ENCODE data around the gene KIAA1755. TPM values are rescaled to one million over a fixed set of nuclear protein-coding genes. Genes with fewer than 3 reads are reported as not detected.
"Not testable (repeated sequence)": the region's sequence is repeated elsewhere in the genome, so short reads cannot be mapped to it uniquely, and the experiment has no call there.

Gene KIAA1755
- total RNA-seq, 2 experiments from 2014 or later, result not detected

DNA sequence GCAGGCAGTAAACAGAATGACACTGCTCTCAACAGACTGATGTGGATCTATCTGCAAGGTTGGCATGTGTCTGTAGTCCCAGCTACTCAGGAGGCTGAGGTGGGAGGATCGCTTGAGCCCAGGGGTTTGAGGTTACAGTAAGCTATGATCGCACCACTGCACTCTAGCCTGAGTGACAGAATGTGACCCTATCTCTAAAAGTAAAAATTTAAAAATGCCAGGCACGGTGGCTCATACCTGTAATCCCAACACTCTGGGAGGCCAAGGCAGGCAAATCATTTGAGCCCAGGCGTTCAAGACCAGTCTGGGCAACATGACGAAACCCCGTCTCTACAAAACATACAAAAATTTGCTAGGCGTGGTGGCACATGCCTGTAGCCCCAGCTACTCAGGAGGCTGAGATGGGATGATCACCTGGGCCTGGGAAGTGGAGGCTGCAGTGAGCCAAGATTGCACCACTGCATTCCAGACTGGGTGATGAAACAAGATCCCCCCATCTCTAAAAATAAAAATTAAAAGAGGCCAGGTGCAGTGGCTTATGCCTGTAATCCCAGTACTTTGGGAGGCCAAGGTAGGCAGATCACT, 23.6 kb upstream of the KIAA1755 start:
- H3K36me3 Mint-ChIP-seq; DNase-seq; POLR2A ChIA-PET; H3K27ac Mint-ChIP-seq; intact Hi-C loops (cut with micrococcal nuclease); H3K9me3 Mint-ChIP-seq; H3K4me1 Mint-ChIP-seq (ENCODE audit: low read depth); H3K27me3 Mint-ChIP-seq; H3K4me3 Mint-ChIP-seq; CTCF ChIA-PET: not testable (repeated sequence)

DNA sequence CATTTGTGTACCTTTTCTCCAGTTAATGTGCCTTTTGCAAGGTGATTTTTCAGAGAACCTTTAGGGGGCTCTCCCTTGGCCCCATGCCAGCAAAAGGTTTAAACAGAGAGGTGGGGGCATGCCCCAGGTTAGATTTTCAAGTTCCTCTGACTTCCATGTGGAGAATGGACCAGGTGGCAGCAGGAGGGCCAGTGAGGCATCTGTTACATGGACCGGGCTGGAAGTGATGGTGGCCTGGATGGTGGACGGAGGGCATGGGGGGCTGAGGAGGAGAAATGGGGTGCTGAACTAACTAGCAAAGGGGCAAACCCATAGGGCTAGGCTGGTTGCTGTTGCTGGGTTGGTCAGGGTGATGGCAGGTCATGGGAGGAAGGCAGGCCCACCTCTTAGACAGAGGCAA, 22.7 kb upstream of the KIAA1755 start:
- CTCF ChIA-PET, result no interaction called here
- intact Hi-C loops (cut with micrococcal nuclease), result no loop called here
- Mint-ChIP-seq H3K9me3 (no peaks in the 10 kb centered on the region), H3K4me3 (no peak overlapping the region), H3K4me1 (ENCODE audit: low read depth) (no peaks in the 10 kb centered on the region), H3K27me3 (peaks cover 9% of the 10 kb centered on the region), H3K36me3 (no peaks in the 10 kb centered on the region), H3K27ac (no peak overlapping the region)
- POLR2A ChIA-PET, result no interaction called here
- DNase-seq, result no peak

DNA sequence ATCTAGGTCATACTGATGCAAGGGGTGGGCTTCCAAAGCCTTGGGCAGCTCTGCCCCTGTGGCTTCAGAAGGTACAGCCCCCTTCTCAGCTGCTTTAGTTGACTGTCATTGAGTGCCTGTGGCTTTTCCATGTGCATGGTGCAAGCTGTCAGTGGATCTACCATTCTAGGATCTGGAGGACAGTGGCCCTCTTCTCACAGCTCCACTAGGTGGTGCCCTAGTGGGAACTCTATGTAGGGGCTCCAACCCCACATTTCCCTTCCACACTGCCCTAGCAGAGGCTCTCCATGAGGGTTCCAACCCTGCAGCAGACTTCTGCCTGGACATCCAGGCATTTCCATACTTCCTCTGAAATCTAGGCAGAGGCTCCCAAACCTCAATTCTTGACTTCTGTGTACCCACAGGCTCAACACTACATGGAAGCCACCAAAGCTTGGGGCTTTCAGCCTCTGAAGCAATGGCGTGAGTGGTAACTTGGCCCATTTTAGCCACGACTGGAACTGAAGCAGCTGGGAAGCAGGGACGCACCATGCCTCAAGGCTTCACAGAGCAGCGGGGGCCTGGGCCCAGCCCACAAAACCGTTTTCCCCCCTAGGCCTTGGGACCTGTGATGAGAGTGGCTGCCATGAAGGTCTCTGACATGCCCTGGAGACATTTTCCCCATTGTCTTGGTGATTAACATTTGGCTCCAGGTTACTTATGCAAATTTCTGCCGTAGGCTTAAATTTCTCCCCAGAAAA, 20.8 kb upstream of the KIAA1755 start:
- H3K36me3 Mint-ChIP-seq; DNase-seq; H3K27ac Mint-ChIP-seq; H3K4me3 Mint-ChIP-seq; POLR2A ChIA-PET; intact Hi-C loops (cut with micrococcal nuclease); H3K27me3 Mint-ChIP-seq; H3K4me1 Mint-ChIP-seq (ENCODE audit: low read depth); H3K9me3 Mint-ChIP-seq: not testable (repeated sequence)
- CTCF ChIA-PET, result interaction anchor here (0.9 kb wide), 1 partner anchor 43 kb away, joined by 3 read pairs; no protein-coding TSS in a partner anchor

DNA sequence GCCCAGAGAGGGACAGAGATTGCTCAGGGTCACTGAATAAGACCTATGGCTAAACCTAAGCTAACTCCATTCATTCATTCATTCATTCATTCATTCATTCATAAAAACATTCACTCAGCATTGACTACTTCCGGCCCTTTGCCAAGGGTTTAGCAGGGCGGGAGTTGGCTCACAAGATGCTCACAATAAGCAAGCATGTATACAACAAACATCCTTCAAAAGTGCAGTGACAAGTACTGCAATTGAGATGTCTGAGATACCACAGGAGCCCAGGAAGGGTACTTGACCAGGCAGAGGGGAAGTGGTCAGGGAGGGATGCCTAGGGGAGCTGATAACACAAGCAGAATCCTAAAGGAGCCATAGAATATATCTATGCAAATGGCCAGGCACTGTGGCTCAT, 18.2 kb upstream of the KIAA1755 start:
- CTCF ChIA-PET, result no interaction called here
- DNase-seq, result no peak
- H3K4me1 Mint-ChIP-seq (ENCODE audit: low read depth), result peaks cover 2% of the 10 kb centered on the region
- no peaks in the 10 kb centered on the region for H3K36me3 Mint-ChIP-seq
- POLR2A ChIA-PET, result no interaction called here
- H3K27ac Mint-ChIP-seq, result no peak overlapping the region
- H3K27me3 Mint-ChIP-seq, result no peaks in the 10 kb centered on the region
- intact Hi-C loops (cut with micrococcal nuclease), result no loop called here
- H3K4me3 Mint-ChIP-seq, result no peak overlapping the region
- H3K9me3 Mint-ChIP-seq, result no peaks in the 10 kb centered on the region

DNA sequence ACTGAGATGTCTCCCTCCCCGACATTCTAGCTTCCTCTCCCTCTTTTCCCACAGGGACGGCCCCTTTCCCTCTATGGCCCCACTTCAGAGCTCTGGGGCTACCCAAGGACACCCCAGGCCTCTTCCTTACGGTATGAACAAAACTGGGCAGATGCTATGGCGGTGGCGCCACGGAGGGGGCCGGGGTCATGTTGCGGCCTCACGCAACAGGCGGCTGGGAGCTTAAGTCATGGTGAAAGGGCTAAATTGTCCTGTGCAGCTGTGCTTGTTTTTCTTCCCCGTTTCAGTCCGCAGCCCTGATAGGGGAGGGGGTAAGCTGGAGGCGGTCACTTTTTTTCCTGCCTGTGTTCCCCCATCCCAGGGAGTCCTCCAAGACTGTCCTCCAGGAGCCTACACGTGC, 17.6 kb upstream of the KIAA1755 start:
- Mint-ChIP-seq H3K36me3 (no peaks in the 10 kb centered on the region), H3K4me3 (no peak overlapping the region), H3K4me1 (ENCODE audit: low read depth) (peaks cover 2% of the 10 kb centered on the region), H3K9me3 (no peaks in the 10 kb centered on the region), H3K27me3 (no peaks in the 10 kb centered on the region), H3K27ac (no peak overlapping the region)
- ChIA-PET CTCF (no interaction called here), POLR2A (no interaction called here)
- intact Hi-C loops (cut with micrococcal nuclease), result no loop called here
- no peak for DNase-seq

DNA sequence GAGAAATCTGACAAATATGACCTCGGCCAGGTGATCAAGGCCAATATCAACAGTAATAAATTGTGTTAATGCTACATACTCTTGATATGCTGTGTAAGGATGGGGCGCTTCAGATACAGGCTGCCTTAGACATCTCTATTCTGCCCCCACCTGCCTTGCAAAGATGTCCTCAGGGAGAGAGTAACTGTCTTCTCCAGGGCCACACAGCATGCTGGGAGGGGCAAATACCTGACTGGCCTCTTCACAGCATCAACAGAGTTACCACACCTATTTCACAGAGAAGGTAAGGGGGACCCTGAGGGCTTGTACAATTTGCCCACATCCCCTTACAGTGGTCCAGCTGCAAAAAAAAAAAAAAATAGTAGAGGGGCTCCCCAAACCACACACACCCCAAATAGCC, 17.2 kb upstream of the KIAA1755 start:
- H3K36me3 Mint-ChIP-seq, result no peaks in the 10 kb centered on the region
- no peaks in the 10 kb centered on the region for H3K27me3 Mint-ChIP-seq
- intact Hi-C loops (cut with micrococcal nuclease), result no loop called here
- no peak overlapping the region for H3K27ac Mint-ChIP-seq
- no peak overlapping the region for H3K4me3 Mint-ChIP-seq
- CTCF ChIA-PET, result no interaction called here
- no peak for DNase-seq
- H3K9me3 Mint-ChIP-seq, result no peaks in the 10 kb centered on the region
- peaks cover 2% of the 10 kb centered on the region for H3K4me1 Mint-ChIP-seq (ENCODE audit: low read depth)
- POLR2A ChIA-PET, result no interaction called here

DNA sequence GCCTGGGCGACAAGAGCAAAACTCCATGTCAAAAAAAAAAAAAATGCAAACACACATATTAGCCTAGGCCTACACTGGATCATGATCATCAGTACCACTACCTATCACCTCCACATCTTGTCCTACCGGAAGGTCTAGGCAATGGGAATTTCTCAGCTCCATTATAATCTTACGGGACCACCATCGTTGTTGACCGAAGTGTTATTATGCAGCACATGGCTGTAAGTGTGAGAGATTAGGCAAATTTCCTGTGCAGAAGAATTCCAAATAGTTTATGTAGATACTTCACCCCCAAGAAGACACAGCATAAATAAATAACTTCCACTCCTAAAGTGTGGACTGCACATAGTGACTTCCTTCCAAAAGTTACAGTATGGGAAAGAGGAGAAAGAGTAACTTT, 16.8 kb upstream of the KIAA1755 start:
- no peaks in the 10 kb centered on the region for H3K36me3 Mint-ChIP-seq
- H3K4me3 Mint-ChIP-seq, result no peak overlapping the region
- peaks cover 2% of the 10 kb centered on the region for H3K4me1 Mint-ChIP-seq (ENCODE audit: low read depth)
- no peak overlapping the region for H3K27ac Mint-ChIP-seq
- POLR2A ChIA-PET, result no interaction called here
- DNase-seq, result no peak
- H3K27me3 Mint-ChIP-seq, result no peaks in the 10 kb centered on the region
- intact Hi-C loops (cut with micrococcal nuclease), result no loop called here
- CTCF ChIA-PET, result no interaction called here
- no peaks in the 10 kb centered on the region for H3K9me3 Mint-ChIP-seq

DNA sequence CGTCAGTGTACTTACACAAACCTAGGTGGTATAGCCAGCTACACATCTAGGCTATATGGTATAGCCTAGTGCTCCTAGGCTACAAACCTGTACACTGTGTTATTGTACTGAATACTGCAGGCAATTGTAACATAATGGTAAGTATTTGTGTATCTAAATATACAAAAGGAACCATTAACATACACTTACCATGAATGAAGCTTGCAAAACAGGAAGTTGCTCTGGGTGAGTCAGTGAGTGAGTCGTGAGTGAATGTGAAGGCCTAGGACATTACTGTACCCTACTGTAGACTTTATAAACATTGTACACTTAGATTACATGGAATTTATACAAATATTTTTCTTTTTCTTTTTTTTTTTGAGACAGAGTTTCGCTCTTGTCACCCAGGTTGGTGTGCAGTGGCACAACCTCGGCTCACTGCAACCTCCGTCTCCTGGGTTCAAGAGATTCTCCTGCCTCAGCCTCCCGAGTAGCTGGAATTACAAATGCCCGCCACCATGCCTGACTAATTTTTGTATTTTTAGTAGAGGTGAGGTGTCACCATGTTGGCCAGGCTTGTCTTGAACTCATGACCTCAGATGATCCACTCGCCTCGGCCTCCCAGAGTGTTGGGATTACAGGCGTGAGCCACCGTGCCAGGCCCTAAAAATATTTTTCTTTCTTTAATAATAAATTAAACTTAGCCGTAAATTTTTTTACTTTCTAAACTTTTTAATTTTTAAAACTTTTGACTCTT, 15.4 kb upstream of the KIAA1755 start:
- H3K27ac Mint-ChIP-seq, result no peak overlapping the region
- H3K4me1 Mint-ChIP-seq (ENCODE audit: low read depth), result peaks cover 2% of the 10 kb centered on the region
- no peaks in the 10 kb centered on the region for H3K9me3 Mint-ChIP-seq
- DNase-seq, result peak; percentile 13
- H3K27me3 Mint-ChIP-seq, result no peaks in the 10 kb centered on the region
- CTCF ChIA-PET, result interaction anchor here (0.7 kb wide), 1 partner anchor 55 kb away, joined by 3 read pairs; no protein-coding TSS in a partner anchor
- no peak overlapping the region for H3K4me3 Mint-ChIP-seq
- intact Hi-C loops (cut with micrococcal nuclease), result no loop called here
- H3K36me3 Mint-ChIP-seq, result no peaks in the 10 kb centered on the region
- POLR2A ChIA-PET, result interaction anchor here (0.6 kb wide), 1 partner anchor 734 kb away, joined by 3 read pairs; no protein-coding TSS in a partner anchor

DNA sequence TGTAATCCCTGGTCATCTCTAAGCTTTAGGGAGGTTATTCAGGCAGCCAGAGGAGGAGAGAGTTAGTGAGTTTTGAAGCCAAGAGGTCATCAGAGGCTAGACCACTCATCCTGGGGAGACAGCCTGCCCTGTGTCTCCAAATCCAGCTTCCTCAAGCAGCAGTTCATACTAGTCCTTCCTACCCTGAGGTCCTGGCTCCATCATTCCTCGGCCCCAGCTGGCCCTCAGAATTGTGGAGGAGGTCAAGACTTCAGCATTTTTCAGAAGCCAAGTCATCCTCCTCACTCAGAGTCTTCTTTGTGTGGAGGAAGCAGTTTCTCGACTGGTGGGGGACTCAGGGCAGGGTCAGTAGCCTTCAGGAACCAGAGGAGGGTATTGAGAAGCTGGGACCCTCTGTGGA, 12.4 kb upstream of the KIAA1755 start:
- Mint-ChIP-seq H3K36me3 (no peaks in the 10 kb centered on the region), H3K9me3 (no peaks in the 10 kb centered on the region)
- no peak for DNase-seq

DNA sequence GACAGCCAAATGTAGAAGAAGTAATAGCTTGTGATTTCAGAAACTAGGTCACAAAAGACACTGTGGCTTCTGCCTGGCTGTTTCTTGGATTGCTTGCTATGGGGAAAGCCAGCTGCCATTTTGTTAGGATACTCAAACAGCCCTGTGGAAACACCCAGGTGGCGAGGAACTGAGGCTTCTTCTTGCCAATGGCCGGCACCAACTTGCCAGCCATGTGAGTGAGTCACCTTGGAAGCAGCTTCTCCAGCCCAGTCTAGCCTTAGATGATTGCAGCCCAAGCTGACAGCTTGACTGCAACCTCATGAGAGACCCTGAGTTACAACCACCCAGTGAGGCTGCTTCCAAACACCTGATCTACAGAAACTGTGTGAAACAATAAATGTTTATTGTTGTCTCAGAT, 11.9 kb upstream of the KIAA1755 start:
- no peak for DNase-seq
- Mint-ChIP-seq H3K36me3 (no peaks in the 10 kb centered on the region), H3K27ac (no peak overlapping the region), H3K4me1 (ENCODE audit: low read depth) (peaks cover 2% of the 10 kb centered on the region), H3K27me3 (peaks cover 3% of the 10 kb centered on the region), H3K4me3 (no peak overlapping the region), H3K9me3 (no peaks in the 10 kb centered on the region)
- intact Hi-C loops (cut with micrococcal nuclease), result no loop called here
- POLR2A ChIA-PET, result no interaction called here
- CTCF ChIA-PET, result no interaction called here

More for the DNA sequence above, 12.4 kb upstream of the KIAA1755 start:
- intact Hi-C loops (cut with micrococcal nuclease), result no loop called here
- POLR2A ChIA-PET, result no interaction called here
- H3K4me1 Mint-ChIP-seq (ENCODE audit: low read depth), result peaks cover 2% of the 10 kb centered on the region
- CTCF ChIA-PET, result no interaction called here
- H3K4me3 Mint-ChIP-seq, result no peak overlapping the region
- H3K27ac Mint-ChIP-seq, result no peak overlapping the region
- peaks cover 3% of the 10 kb centered on the region for H3K27me3 Mint-ChIP-seq

DNA sequence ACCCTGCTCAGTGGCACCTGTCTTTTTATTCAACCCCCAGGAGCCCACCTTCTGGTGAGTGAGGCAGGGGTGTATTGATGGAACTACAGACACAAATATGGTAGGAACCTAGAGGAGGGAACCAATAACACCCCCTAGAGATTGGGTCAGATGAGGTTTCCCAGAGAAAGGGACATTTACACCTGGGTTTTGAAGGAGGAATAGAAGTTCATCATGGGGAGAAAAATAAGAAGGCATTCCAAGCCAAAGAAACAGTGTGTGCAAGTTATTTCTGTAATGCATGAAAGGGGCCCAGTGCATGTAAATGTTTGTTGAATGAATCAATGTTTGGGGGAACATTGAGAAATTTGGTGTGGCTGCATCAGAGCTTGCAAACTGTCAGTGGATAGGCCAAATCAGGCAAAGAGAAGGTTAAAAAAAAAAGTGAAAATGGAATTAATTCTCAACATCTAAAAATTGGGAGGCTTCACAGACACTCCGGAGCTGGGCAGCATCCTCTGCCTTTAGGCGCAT, 11.1 kb upstream of the KIAA1755 start:
- ChIA-PET POLR2A (no interaction called here), CTCF (no interaction called here)
- H3K9me3 Mint-ChIP-seq, result no peaks in the 10 kb centered on the region

DNA sequence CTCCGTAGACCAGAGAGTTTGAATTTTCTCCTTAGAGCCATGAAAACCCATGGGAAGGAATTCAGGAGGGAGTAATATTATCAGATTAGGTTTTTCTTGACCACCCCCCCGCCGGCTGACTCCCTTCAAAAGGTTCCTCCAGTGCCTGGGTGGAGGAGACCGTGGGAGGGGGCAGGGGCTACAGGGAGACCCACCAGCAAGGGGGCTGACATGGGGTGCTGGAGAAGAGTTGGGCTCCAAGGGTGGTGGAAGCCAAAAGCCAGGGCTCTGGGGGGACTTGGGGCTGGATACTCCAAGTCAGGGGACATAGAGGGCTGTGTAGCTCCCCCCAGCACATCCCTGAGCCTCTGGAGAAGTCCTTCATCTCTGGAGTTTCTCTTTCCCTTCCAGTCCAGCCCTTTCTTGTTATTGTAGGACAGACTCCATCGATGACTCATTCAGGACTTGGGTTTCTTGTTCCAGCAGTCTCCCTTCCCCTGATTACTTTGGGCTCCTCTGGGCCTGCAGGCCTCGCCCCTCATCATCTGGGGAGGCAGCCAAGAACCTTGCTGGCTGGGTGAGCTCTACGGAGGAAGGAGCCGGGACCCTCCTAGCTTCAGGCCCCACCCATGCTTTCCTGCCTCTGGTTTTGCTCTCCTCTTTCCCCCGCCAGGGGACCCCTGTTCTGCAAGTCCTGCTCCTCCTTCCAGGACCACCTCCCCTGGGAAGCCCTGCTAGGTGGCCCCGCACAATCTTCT, 10.5 kb upstream of the KIAA1755 start:
- ChIA-PET CTCF (no interaction called here), POLR2A (no interaction called here)
- H3K27ac Mint-ChIP-seq, result no peak overlapping the region
- no peaks in the 10 kb centered on the region for H3K36me3 Mint-ChIP-seq
- H3K9me3 Mint-ChIP-seq, result no peaks in the 10 kb centered on the region
- H3K27me3 Mint-ChIP-seq, result peaks cover 3% of the 10 kb centered on the region
- no peak overlapping the region for H3K4me3 Mint-ChIP-seq
- H3K4me1 Mint-ChIP-seq (ENCODE audit: low read depth), result peaks cover 2% of the 10 kb centered on the region
- intact Hi-C loops (cut with micrococcal nuclease), result no loop called here
- DNase-seq, result no peak

More for the DNA sequence above, 11.1 kb upstream of the KIAA1755 start:
- H3K36me3 Mint-ChIP-seq, result no peaks in the 10 kb centered on the region
- no peak for DNase-seq
- H3K4me3 Mint-ChIP-seq, result no peak overlapping the region
- no peak overlapping the region for H3K27ac Mint-ChIP-seq
- H3K27me3 Mint-ChIP-seq, result peaks cover 3% of the 10 kb centered on the region
- intact Hi-C loops (cut with micrococcal nuclease), result no loop called here
- H3K4me1 Mint-ChIP-seq (ENCODE audit: low read depth), result peaks cover 2% of the 10 kb centered on the region

Measured in activated CD4-positive, alpha-beta memory T cell treated with anti-CD3 and anti-CD28 coated beads for 36 hours (primary cell).